ENCODE data around the gene LIPA.
"Not testable (repeated sequence)": the region's sequence is repeated elsewhere in the genome, so short reads cannot be mapped to it uniquely, and the experiment has no call there.

Gene LIPA

GRCh38 chr10:89269433-89270152 is 18.0 kb upstream of the LIPA start:
- DNase-seq, result no peak

- no peak for DNase-seq
These were observed 15.3 kb upstream of the LIPA start for GRCh38 chr10:89266721-89267453.

GRCh38 chr10:89263531-89263930 is 12.0 kb upstream of the LIPA start:
- DNase-seq, result no peak

DNA sequence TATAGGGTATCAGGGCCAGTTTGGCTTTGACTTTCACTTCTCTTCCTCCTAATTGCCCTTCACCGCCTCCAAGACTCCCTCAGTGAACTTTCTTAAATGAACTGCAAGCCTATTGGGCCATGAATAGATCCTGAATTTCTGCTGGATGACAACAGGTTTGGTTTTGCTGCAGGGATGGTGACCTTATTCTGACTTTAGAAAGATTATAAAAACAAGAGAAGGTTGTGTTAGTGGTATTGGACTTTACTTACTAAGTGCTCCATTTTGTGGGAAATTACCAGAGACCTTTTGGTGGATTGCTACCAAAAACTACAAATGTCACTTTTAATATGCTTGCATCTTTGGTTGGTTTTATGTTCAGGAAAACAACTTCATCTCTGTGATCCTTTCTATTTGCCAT is 11.5 kb upstream of the LIPA start:
- no peak for DNase-seq

DNA sequence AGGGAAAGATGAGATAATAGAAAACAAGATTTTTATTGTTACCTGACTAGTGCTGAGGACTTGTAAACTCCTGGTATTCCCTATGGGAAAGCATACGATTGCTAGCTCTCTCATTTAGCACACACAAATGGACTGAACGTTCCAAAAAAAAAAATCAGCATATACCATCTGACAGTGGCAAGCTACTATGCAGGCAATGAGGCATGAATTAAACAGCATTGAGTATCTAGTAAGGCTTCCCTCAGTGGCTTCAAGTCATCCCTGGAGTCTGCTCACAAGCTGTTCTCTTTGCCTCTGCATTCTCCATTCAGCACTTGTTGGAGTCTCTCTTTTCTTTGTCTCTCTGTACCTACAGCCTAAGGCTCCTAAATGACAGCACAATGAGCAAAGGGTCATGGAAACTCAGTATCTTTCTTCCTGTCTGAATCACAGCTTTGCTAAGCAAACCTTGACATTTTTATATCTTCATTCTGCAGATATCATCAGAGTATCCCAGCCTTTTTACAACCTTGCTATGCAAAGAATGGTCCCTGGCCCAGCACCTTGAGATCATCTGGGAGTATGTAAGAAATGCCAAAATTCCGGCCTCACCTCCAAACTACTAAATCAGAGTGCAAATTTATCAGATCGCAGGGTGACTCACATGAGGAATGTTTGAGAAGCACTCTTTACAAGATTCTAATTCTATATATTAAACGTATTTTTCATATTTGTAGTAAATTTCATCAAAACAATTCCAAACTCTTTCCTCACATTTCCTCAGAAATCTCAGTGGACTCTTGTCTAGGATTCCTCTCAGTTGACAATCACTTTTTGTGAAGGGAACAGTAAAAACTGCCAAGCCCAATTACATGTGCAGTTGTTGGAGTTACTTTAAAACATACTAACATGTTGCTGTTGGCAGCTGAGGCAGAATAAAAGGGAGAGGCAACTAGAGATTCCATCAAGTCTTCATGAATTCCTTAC is 10.8 kb upstream of the LIPA start:
- no peak for DNase-seq

GRCh38 chr10:89258881-89259280 is 7.3 kb upstream of the LIPA start:
- no peak for DNase-seq

DNA sequence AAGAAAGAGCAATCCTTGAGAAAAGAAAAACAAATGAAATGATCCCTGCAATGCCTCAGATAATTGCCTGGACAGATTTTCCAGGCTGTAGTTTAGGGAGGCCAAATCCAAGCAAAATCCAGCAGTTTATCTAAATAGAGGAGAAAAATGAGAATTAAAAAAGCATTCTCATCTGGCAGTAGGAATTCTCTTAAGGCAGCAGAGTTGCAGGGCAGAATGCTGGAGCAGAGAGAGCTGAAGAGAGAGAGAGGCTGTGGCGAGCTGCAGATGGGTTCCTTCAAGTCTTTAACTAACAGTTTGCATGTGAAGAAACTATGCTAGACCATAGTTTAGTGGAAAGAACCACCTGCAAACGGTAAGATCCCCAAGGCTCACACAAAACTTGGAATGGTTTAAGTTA is 6.0 kb upstream of the LIPA start:
- DNase-seq, result no peak

DNA sequence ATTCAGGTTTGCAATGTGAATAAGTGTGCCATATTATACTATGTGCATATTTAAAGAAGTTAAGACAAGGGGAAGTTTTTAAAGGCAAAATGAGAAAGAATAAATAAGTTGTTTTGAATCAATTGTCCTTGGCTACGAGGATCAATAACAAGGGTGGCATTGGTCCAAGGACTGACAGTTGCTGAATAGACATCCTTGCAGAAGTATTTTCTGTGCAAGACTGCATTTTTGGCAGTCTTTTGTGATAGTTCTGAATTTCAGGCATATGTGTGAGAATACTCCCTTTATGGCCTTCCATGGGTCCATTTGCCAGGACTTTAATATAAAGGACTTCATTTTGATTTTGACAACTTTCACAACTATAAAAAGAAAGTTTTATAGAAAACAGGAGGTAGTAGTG is 5.4 kb upstream of the LIPA start:
- DNase-seq, result no peak

DNA sequence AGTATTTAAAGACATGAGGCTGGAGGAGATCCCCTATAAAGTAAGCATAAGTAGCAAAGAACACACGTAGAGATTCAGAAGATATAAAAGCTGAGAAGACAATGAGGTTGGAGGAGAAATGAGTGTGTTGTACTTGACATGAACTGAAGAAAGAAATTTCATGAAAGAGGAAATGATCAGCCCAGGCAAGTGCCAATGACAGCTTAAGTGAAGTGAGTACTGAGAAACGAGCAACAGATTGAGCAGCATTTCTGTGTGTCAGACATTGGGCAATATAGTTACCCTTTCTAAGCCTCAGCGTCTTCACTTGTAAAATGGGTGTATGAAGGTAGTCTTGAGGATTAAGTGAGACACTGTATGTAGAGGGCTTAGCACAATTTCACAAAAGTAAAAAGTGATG is 4.8 kb upstream of the LIPA start:
- no peak for DNase-seq

DNA sequence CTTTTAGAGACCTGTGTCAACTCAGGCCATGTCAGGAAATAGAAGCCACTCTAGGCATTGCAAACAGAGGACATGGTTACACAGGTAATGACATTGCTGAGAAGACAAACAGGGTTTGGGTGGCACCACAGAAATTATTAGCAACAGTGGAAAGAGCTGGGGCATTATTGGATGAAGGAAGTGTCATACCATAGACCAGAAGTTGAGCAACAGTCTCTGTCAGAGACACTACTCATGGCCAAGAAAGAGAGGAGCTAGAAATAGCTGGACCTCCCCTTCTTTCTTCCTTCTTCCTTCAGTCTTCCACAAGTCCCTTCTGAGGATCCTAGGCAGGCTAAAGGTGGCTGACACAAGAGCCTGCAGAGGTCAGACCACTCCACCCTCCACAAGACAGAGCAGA is 4.2 kb upstream of the LIPA start:
- DNase-seq, result no peak

GRCh38 chr10:89255091-89255579 is 3.6 kb upstream of the LIPA start:
- peak; percentile 33 for DNase-seq

- DNase-seq, result no peak
These were observed 630 bp upstream of the LIPA start for GRCh38 chr10:89252225-89252585.

DNA sequence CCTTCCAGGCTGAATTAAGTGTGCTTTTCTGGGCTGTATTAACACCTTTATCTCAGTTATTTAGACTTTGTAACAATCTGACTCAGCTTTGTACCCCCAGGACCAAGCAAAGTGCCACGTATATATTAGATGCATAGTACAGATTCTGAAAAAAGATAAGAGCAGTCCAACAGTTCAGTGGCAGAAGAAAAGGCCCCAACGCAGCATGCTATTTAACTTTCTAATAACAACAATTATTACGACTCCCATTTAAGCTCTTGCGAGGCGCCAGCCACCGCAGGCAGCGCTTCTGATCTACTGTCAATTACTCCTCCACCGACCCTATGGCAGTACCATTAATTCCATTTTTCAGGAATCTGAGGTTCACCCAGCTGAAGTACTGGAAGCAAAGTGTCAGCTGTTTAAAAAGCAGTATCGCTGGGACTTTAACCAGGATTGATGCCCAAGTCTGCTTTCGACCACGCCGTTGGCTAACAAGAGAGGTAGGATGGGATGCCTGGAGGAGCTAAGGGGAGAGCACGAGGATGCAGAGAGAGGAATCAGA is 638 bp downstream of the LIPA start:
- no peak for DNase-seq

GRCh38 chr10:89248990-89249389 is 2.6 kb downstream of the LIPA start:
- DNase-seq, result no peak

DNA sequence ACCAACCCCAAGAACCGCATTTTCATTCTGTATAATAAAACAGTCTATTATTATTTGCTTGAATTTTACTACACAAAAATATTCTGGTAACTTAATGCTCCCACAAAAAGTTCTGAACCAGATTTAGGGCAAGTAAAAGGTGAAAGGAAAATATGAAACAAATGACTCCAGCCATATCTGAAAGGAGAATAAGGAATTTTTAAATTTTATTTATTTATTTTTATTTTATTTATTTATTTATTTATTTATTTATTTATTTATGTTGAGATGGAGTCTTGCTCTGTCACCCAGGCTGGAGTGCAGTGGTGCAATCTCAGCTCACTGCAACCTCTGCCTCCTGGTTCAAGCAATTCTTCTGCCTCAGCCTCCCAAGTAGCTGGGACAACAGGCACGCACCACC is 4.0 kb downstream of the LIPA start:
- not testable (repeated sequence) for DNase-seq

DNA sequence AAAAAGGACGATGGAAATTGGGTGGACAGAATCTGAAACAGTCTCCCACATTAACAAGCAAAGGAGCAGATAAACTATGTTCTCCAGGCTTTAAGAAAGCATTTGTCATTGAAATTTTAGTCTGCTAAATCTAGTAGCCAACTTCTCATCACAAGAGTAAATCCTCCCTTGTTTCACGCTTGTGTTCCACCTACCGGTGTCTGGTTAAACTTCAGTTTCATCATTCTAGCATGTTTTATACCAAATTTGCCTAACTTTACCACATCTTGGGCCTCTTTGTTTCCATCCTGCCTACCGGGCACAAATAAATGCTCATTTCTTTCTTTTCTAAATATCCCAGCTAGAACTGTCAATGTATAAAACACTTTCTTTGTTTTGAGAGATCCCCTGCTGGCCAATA is 5.8 kb downstream of the LIPA start:
- DNase-seq, result no peak

DNA sequence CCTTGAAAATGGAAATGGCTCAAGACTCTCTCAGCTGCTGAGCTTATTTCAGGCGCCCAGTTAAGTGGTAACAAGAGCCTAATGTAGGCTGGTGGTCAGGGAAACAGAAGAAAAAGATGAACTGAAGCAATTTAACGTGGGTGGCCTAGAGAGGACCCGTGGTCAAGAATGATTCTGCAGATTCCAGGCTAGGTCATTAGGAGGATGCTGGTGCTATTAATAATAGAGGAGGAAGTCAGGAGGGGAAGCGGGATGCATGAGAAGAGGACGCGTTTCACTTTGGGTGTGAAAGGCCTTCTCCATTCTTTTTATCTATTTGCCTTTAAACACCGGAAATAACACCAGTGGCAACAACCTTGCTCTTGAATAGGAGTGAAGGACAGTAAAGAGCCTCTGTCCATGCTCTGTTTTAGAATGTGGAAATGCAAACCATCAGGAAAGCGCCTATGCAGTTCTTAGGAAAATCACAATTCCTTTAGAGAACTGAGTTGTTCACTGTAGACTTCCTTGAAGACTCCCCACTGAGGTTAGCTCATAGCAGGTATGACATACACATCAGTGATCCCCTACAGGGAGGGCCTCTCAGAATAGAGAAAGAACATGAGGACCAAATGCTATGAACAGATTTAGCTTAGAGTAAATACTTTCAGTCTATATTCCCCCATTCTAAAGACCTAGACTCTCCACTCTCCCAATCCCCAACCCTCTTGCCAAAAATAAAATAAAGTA is 8.6 kb downstream of the LIPA start:
- no peak for DNase-seq

DNA sequence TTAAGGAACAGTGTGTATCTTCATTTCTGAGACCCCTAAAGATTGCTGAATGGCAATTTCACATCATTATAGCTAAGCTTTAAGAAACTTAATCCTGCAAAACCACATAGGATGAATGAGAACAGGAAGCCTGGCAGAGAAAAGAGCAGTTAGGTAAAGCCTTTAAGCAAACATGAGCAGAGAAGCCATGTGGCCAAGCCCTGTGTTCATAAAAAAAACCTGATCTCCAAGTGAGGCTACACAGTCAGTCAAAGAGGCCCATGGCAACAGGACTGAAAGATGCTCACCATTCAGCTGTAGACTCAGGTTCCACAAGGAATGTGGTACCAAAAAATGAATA is 9.3 kb downstream of the LIPA start:
- no peak for DNase-seq

GRCh38 chr10:89241486-89242344 is 9.9 kb downstream of the LIPA start:
- DNase-seq, result no peak

GRCh38 chr10:89241026-89241425 is 10.5 kb downstream of the LIPA start:
- no peak for DNase-seq

- no peak for DNase-seq
These were observed 11.1 kb downstream of the LIPA start for GRCh38 chr10:89240519-89240918.

Data from stimulated activated CD4-positive, alpha-beta T cell treated with anti-CD3 and anti-CD28 coated beads, Interleukin-1b, Interleukin-23, amount 100 ng/mL, for 48 hours (primary cell).